D721Med (cell line): ENCODE results near the gene ZNF544.
A peak's percentile ranks its signal among the peaks of the same experiment; 100 is the strongest.

Experiments
- DNase-seq: peaks from one replicate; pipeline ENCODE4 v3.0.0; 2011; ENCODE audit warnings: low spot score; ENCODE audit not compliant: insufficient read length
- FAIRE-seq: peaks from 2 replicates; lab custom pipeline; 2011; peaks lifted over from hg19 to GRCh38; lab: Jason Lieb, UNC
- CTCF ChIP-seq: IDR thresholded peaks from 2 replicates; pipeline ENCODE4 v1.5.1; 2012; ENCODE audit warnings: mild to moderate bottlenecking, control low read depth; ENCODE audit not compliant: insufficient read depth; ENCODE audit errors: missing control alignments

Gene ZNF544

GRCh38 chr19:58217607-58218391, 10.9 kb upstream of the ZNF544 start:
- FAIRE-seq (no peak), DNase-seq (no peak)
- no peak for TF ChIP-seq CTCF

GRCh38 chr19:58218899-58219298, 9.8 kb upstream of the ZNF544 start:
- FAIRE-seq: no peak
- DNase-seq: no peak

GRCh38 chr19:58227964-58228584, 640 bp upstream of the ZNF544 start:
- TF ChIP-seq CTCF: no peak
- no peak for FAIRE-seq
- DNase-seq: no peak

More at GRCh38 chr19:58218899-58219298, 9.8 kb upstream of the ZNF544 start:
- peak; percentile 41 for TF ChIP-seq CTCF

- DNase-seq (no peak), FAIRE-seq (no peak)
- TF ChIP-seq CTCF: no peak
These were observed 533 bp downstream of the ZNF544 start for GRCh38 chr19:58229255-58229639.

GRCh38 chr19:58237324-58237723, 8.6 kb downstream of the ZNF544 start:
- TF ChIP-seq CTCF: no peak
- no peak for DNase-seq
- FAIRE-seq: no peak

- no peak for DNase-seq
- FAIRE-seq: no peak
- no peak for TF ChIP-seq CTCF
These were observed 14.6 kb downstream of the ZNF544 start for GRCh38 chr19:58243351-58243750.

- no peak for DNase-seq
- TF ChIP-seq CTCF: no peak
- FAIRE-seq: no peak
These were observed 20.2 kb downstream of the ZNF544 start for GRCh38 chr19:58248886-58249285.
